Karpas-422 (cell line): ENCODE results near the gene RAB31. TPM values are rescaled to one million over a fixed set of nuclear protein-coding genes. Genes with fewer than 3 reads are reported as not detected.

Experiments
- DNase-seq: peaks from one replicate; pipeline ENCODE4 v3.0.0-alpha.2; 2015
- H2AFZ ChIP-seq: fragments of 200-600 bp; sonication (generic); 2 replicates; pipeline ENCODE4 v1.6.1; 2014; ENCODE audit warnings: antibody characterized with exemption, low read length, mixed read lengths
- H3K27ac ChIP-seq: fragments of 200-600 bp; sonication (generic); 2 replicates; pipeline ENCODE4 v1.5.1; 2014; ENCODE audit warnings: mild to moderate bottlenecking, low read length, moderate library complexity
- H3K27me3 ChIP-seq: fragments of 200-600 bp; sonication (generic); 2 replicates; pipeline ENCODE4 v1.6.1; 2014; ENCODE audit warnings: low read length, mixed read lengths
- H3K36me3 ChIP-seq: fragments of 200-600 bp; sonication (generic); 2 replicates; pipeline ENCODE4 v1.6.1; 2014; ENCODE audit warnings: low read length, mixed read lengths; ENCODE audit not compliant: insufficient read depth
- H3K4me1 ChIP-seq: fragments of 200-600 bp; sonication (generic); 2 replicates; pipeline ENCODE4 v1.6.1; 2014; ENCODE audit warnings: mild to moderate bottlenecking, low read length, mixed read lengths
- H3K4me2 ChIP-seq: fragments of 200-600 bp; sonication (generic); 2 replicates; pipeline ENCODE4 v1.6.1; 2014; ENCODE audit warnings: low read length, low read depth, mild to moderate bottlenecking; ENCODE audit not compliant: poor library complexity, severe bottlenecking
- H3K4me3 ChIP-seq: fragments of 200-600 bp; sonication (generic); 2 replicates; pipeline ENCODE4 v1.5.1; 2014; ENCODE audit warnings: mild to moderate bottlenecking, antibody characterized with exemption, low read length, mixed read lengths
- H3K79me2 ChIP-seq: fragments of 200-600 bp; sonication (generic); 2 replicates; pipeline ENCODE4 v1.6.1; 2014; ENCODE audit warnings: mild to moderate bottlenecking, low read length, mixed read lengths
- H3K9ac ChIP-seq: fragments of 200-600 bp; sonication (generic); 2 replicates; pipeline ENCODE4 v1.6.0; 2014; ENCODE audit warnings: low read length
- H3K9me2 ChIP-seq: fragments of 200-600 bp; sonication (generic), shearing (Covaris generic); replicated peaks from 2 replicates; pipeline ENCODE4 v1.6.0; 2014; ENCODE audit warnings: mild to moderate bottlenecking, low read length, moderate library complexity; ENCODE audit not compliant: insufficient read depth
- H3K9me3 ChIP-seq: fragments of 300-700, 200-600 bp; sonication (generic); 2 replicates; pipeline ENCODE4 v1.6.1; 2014; ENCODE audit warnings: low read length, mixed read lengths
- H4K20me1 ChIP-seq: fragments of 200-600 bp; sonication (generic); 2 replicates; pipeline ENCODE4 v1.6.1; 2014; ENCODE audit warnings: mild to moderate bottlenecking, antibody characterized with exemption, low read length, low read depth; ENCODE audit not compliant: insufficient read depth
- total RNA-seq: library from RNA; depleted of rRNA; stranded (reverse); fragments of >200 nt; shearing (Covaris generic); gene quantifications from 2 replicates; pipeline ENCODE4 v1.2.3, GENCODE V29; 2014; ENCODE audit warnings: low replicate concordance

The RAB31 gene
- total RNA-seq, 1 experiment from 2014 or later = not detected

DNA sequence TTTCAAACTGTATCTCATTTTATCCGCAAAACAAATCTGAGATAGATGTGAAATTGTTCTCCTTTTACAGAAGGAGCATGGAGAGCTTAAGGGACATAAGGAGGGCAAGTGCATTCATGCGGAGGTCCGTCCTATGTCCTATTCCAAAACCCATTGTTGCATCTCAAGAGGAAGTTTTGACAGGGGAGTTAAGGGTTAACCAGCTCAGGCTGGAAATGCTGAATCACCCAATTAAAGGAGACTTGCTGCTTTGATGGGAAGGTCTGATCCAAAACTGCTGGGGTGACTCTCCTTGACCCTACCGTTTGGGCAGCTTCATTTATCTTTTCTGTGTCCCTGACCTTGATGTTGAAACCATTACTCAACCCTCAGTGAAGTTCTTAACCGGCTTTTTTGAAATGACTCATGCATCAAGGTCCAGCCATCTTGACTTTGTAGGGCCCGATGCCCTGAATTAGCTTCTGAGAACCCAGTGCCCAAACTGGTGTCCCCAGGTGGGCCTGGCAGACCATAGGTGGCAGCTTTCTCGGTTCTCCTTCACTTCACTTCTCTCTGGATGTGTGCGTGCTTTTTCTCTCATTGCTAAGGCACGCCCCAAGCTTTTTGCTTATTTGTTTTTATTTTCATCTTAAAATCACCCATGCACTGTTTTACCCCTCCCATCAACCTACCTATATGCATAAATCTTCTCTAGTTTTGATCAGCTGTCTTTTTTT is 161.8 kb downstream of the RAB31 start:
- DNase-seq = no peak
- no peak overlapping the region for H3K9ac ChIP-seq

DNA sequence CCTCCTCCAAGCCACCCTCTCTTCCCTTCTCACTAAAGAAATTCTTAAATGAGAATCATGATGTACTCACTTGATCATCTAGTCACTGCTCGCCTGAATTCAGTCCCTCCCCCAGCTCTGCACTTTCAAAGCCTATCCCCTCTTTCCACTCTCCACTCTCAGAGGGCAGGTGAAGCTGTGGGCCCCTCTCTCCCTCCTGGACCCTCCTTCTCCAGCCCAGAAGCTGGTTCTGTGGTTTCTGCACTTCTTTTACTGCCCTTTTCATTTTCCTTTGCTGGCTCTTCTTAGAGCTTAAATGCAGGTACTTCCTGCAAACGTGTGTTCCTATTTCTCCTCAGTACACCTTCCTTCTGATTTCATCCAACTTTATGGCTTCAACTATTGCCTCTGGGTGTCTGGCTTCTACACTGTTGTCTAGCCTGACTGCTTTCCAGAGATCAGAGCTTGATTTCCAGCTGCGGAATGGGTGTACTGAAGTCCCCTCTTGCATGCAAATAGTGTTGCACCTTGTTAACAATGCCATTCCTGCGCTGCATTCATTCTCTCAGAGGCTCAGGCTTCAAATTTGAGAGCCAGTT is 162.4 kb downstream of the RAB31 start:
- Histone ChIP-seq H3K9me2 (no peaks in the 10 kb centered on the region), H3K27ac (no peak overlapping the region), H3K4me1 (no peaks in the 10 kb centered on the region), H3K9ac (no peak overlapping the region), H3K36me3 (no peaks in the 10 kb centered on the region), H3K27me3 (no peaks in the 10 kb centered on the region), H2AFZ (no peak overlapping the region), H3K9me3 (no peaks in the 10 kb centered on the region), H3K79me2 (no peaks in the 10 kb centered on the region), H4K20me1 (no peaks in the 10 kb centered on the region), H3K4me2 (no peak overlapping the region), H3K4me3 (no peak overlapping the region)
- no peak for DNase-seq

More for the DNA sequence above, 161.8 kb downstream of the RAB31 start:
- Histone ChIP-seq H4K20me1 (no peaks in the 10 kb centered on the region), H2AFZ (no peak overlapping the region), H3K4me3 (no peak overlapping the region), H3K27ac (no peak overlapping the region), H3K4me1 (no peaks in the 10 kb centered on the region), H3K36me3 (no peaks in the 10 kb centered on the region), H3K79me2 (no peaks in the 10 kb centered on the region), H3K27me3 (no peaks in the 10 kb centered on the region), H3K9me2 (no peaks in the 10 kb centered on the region), H3K4me2 (no peak overlapping the region), H3K9me3 (no peaks in the 10 kb centered on the region)

DNA sequence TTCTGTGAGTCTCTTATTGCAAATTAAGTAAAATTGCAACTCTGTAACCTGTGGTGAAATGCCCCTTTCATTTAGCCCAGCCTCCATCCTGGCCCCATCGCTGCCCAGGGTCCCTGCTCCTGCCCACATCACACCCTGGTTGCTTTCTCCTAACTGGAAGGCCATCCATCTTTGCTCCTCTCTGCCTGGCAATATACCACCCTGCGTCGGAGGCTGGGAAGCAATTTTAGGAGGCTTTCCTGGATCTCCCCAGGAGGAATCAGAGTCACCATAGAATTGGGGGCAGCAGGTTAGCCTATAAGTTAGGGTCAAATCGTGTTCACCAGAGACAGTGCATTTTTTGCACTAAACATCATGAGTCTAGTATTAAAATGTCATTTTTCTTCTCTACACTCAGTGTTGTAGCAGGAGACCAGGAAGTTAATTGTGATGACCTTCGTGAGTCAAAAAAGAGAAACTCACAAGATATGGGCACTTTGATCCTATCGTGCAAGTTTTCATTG is 163.2 kb downstream of the RAB31 start:
- Histone ChIP-seq H2AFZ (no peak overlapping the region), H3K9me3 (no peaks in the 10 kb centered on the region), H3K9me2 (no peaks in the 10 kb centered on the region), H4K20me1 (no peaks in the 10 kb centered on the region), H3K4me1 (no peaks in the 10 kb centered on the region), H3K36me3 (no peaks in the 10 kb centered on the region), H3K27ac (no peak overlapping the region), H3K9ac (no peak overlapping the region), H3K79me2 (no peaks in the 10 kb centered on the region), H3K4me2 (no peak overlapping the region), H3K4me3 (no peak overlapping the region), H3K27me3 (no peaks in the 10 kb centered on the region)
- DNase-seq = no peak

DNA sequence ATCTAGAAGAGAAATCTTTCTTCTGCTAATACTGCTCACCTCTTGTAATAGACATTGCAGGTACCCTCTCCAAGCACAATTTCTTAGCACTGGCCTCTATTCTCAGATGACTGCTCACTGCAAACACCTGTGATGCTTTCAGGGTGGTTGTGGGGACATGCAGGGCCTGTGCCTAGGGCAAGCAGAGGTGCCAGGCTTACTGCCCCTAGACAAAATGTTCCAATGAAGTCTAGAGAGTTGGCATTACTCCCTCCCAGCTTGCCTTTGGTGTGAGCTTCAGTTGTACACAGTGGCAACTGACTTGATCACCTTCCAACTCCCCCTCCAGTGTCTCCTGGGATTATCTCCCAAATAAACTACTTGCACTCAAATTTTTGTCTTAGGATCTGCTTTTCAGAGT is 164.7 kb downstream of the RAB31 start:
- DNase-seq = no peak
- Histone ChIP-seq H3K36me3 (no peaks in the 10 kb centered on the region), H3K4me1 (no peaks in the 10 kb centered on the region), H3K27ac (no peak overlapping the region), H3K9me2 (no peaks in the 10 kb centered on the region), H3K9me3 (no peaks in the 10 kb centered on the region), H2AFZ (no peak overlapping the region), H3K4me3 (no peak overlapping the region), H3K9ac (no peak overlapping the region), H3K4me2 (no peak overlapping the region), H4K20me1 (no peaks in the 10 kb centered on the region), H3K79me2 (no peaks in the 10 kb centered on the region), H3K27me3 (no peaks in the 10 kb centered on the region)

DNA sequence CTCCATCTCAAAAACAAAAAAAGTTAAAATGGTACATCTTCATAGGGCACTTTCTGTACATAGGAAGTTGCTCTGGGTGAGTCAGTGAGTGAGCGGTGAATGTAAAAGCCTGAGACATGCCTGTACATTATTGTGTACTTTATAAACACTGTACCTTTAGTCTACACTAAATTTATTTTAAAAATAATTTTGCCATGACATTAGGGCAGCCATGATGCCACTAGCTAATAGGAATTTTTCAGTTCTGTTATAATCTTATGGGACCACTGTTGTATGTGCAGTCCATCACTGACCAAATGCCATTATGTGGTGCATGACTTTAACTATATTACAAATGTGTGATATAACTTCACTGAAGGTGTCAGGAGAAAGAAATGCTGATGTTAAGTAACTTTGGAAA is 166.6 kb downstream of the RAB31 start:
- no peak for DNase-seq
- Histone ChIP-seq H3K79me2 (no peaks in the 10 kb centered on the region), H3K4me3 (no peak overlapping the region)

DNA sequence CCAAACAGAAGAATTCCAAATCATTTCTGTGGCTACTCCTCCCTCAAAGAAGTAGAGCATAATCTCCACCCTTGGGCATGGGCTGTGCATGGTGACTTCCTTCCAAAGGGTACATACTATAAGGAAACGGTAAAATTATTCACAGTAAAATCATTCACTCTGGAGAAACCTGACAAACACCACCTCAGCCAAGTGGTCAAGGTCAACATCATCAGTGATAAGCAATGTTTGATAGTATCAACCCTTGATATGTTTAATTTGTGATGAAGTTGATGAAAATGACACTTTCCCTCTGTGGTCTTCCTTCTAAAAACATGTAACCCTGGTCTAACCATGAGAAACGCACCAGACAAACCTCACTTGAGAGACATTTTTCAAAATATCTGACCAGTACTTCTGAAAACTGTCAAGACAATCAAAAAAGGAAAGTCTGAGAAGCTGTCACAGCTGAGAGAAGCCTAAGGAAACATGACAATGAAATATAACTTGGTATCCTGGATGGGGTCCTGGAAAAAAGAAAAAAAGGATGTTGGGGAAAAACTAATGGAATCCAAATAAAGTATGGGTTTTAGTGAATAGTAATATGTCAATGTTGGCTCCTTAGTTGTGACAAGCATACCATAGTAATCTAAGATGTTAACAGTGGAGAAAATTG is 168.2 kb downstream of the RAB31 start:
- H3K27me3 ChIP-seq = no peaks in the 10 kb centered on the region
- H3K9me2 ChIP-seq = no peaks in the 10 kb centered on the region
- H3K79me2 ChIP-seq = no peaks in the 10 kb centered on the region
- H3K4me3 ChIP-seq = no peak overlapping the region
- H3K4me1 ChIP-seq = no peaks in the 10 kb centered on the region
- H3K9ac ChIP-seq = no peak overlapping the region
- no peaks in the 10 kb centered on the region for H4K20me1 ChIP-seq
- no peaks in the 10 kb centered on the region for H3K36me3 ChIP-seq
- no peak for DNase-seq
- no peaks in the 10 kb centered on the region for H3K9me3 ChIP-seq
- no peak overlapping the region for H3K4me2 ChIP-seq
- H2AFZ ChIP-seq = no peak overlapping the region
- H3K27ac ChIP-seq = no peak overlapping the region

More for the DNA sequence above, 166.6 kb downstream of the RAB31 start:
- Histone ChIP-seq H3K27ac (no peak overlapping the region), H3K27me3 (no peaks in the 10 kb centered on the region), H3K4me1 (no peaks in the 10 kb centered on the region), H3K9ac (no peak overlapping the region), H3K4me2 (no peak overlapping the region), H3K9me2 (no peaks in the 10 kb centered on the region), H3K9me3 (no peaks in the 10 kb centered on the region), H3K36me3 (no peaks in the 10 kb centered on the region), H2AFZ (no peak overlapping the region), H4K20me1 (no peaks in the 10 kb centered on the region)

DNA sequence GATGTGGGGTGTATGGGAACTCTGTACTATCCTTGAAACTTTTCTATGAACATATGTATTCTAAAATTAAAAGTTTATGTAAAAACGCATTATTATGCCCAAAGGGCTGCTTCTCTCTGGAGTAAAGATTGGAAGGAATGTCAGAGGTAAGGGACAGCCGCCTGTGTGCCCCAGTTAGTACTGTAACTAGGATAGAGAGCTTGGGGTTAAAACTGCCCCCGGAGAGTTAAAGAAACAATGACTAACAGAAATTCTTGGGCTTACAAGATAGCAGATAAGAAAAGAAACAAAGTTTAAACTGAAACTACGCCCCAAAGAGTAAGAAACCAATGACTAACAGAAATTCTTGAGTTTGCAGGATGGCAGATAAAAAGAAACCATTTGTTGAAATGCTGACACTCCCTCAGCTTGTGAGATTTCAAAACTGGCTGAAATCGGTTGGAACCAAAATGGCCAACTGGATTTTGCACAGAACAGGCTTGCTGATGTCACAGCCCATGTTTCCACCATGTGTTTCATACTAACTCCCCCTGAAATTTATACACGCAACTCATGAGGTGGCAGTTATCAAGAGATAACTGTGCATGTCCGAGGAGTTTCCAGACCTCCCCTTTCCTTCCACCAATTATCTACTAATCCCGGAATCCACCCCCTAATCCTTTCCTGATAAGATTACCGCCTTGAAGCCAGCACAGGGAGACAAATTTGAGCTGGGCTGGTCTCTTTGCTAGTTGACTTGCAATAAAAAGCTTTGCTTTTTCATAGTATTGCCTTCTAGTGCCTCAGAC is 169.0 kb downstream of the RAB31 start:
- Histone ChIP-seq H3K27ac (no peak overlapping the region), H3K79me2 (no peaks in the 10 kb centered on the region), H3K36me3 (no peaks in the 10 kb centered on the region), H3K9ac (no peak overlapping the region), H3K9me2 (no peaks in the 10 kb centered on the region), H3K9me3 (no peaks in the 10 kb centered on the region), H4K20me1 (no peaks in the 10 kb centered on the region), H2AFZ (no peak overlapping the region), H3K4me3 (no peak overlapping the region), H3K27me3 (no peaks in the 10 kb centered on the region), H3K4me1 (no peaks in the 10 kb centered on the region), H3K4me2 (no peak overlapping the region)
- DNase-seq = no peak

DNA sequence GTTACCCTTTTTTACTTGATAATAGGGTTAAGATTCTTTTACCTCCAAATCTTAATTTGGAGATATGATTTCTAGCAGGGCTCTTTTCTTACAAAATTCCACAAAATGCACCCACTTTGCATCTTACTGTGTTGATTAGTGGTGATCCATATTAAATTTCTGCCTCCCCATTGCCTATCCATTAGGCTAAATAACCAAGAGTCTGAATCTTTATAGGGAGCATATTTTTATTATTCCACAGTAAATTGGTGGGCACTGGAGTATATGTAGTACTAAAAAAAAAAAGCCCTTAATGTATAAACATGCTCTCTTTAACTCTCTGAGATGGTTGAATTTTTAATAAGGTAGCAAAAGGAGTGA is 169.5 kb downstream of the RAB31 start:
- Histone ChIP-seq H4K20me1 (no peaks in the 10 kb centered on the region), H3K9me3 (no peaks in the 10 kb centered on the region), H3K9ac (no peak overlapping the region), H3K27ac (no peak overlapping the region), H3K27me3 (no peaks in the 10 kb centered on the region), H3K4me3 (no peak overlapping the region), H2AFZ (no peak overlapping the region), H3K79me2 (no peaks in the 10 kb centered on the region), H3K4me2 (no peak overlapping the region), H3K9me2 (no peaks in the 10 kb centered on the region), H3K36me3 (no peaks in the 10 kb centered on the region), H3K4me1 (no peaks in the 10 kb centered on the region)
- DNase-seq = no peak
